OCI-LY1 (cell line): Measurements from ENCODE around the gene TRIM14.

Experiments used
- EZH2 ChIP-seq: fragments of 200-600 bp; sonication (generic), shearing (Covaris generic); IDR thresholded peaks from 2 replicates; pipeline ENCODE4 v1.8.0; 2017; ENCODE audit warnings: borderline replicate concordance, mixed run types, mild to moderate bottlenecking, antibody characterized with exemption, low read length, moderate library complexity, mixed read lengths
- TF ChIP-seq, protein P1 (sequence below): fragments of 200-600 bp; sonication (generic), shearing (Covaris generic); IDR thresholded peaks from 2 replicates; pipeline ENCODE4 v1.5.1; 2017; ENCODE audit warnings: mild to moderate bottlenecking, antibody characterized with exemption, low read length, moderate library complexity, mixed read lengths

DNA sequence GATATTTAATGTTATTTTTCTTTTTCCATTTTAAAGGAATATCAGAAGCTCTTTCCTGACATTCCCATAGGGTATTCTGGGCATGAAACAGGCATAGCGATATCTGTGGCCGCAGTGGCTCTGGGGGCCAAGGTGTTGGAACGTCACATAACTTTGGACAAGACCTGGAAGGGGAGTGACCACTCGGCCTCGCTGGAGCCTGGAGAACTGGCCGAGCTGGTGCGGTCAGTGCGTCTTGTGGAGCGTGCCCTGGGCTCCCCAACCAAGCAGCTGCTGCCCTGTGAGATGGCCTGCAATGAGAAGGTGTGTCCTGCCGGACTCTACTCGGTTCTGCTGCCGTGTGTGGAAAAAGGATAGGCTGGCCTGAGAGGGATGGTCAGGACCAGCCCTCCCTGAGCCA is 38.2 kb downstream of the TRIM14 start:
- TF ChIP-seq, protein P1, sequence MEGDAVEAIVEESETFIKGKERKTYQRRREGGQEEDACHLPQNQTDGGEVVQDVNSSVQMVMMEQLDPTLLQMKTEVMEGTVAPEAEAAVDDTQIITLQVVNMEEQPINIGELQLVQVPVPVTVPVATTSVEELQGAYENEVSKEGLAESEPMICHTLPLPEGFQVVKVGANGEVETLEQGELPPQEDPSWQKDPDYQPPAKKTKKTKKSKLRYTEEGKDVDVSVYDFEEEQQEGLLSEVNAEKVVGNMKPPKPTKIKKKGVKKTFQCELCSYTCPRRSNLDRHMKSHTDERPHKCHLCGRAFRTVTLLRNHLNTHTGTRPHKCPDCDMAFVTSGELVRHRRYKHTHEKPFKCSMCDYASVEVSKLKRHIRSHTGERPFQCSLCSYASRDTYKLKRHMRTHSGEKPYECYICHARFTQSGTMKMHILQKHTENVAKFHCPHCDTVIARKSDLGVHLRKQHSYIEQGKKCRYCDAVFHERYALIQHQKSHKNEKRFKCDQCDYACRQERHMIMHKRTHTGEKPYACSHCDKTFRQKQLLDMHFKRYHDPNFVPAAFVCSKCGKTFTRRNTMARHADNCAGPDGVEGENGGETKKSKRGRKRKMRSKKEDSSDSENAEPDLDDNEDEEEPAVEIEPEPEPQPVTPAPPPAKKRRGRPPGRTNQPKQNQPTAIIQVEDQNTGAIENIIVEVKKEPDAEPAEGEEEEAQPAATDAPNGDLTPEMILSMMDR = no peak
- no peak for TF ChIP-seq EZH2
